Activated T-cell treated with anti-CD3 and anti-CD28 coated beads, Interleukin-2, amount 50 U/mL, for 72 hours (primary cell): ENCODE data around the gene ZNRF3. TPM values are rescaled to one million over a fixed set of nuclear protein-coding genes. Genes with fewer than 3 reads are reported as not detected.

ENCODE experiments used
- ATAC-seq, 2 donors: fragments of 150-1000 bp; cut with Tn5 transposase; replicated peaks in 1 of 2; 2 replicates each; pipeline ENCODE4 v1.10.0; 2021; ENCODE audit warnings: moderate library complexity in 2 of 2, mild to moderate bottlenecking in 1 of 2
- DNase-seq, 2 donors: peaks; one replicate each; pipeline ENCODE4 v3.0.0; 2021 to 2022; ENCODE audit warnings: mixed read lengths in 1 of 2
- H3K27ac Mint-ChIP-seq: one replicate; pipeline ENCODE4 v1.8.0; 2022; ENCODE audit warnings: mild to moderate bottlenecking, moderate library complexity, mixed read lengths
- H3K27me3 Mint-ChIP-seq: one replicate; pipeline ENCODE4 v1.8.0; 2022; ENCODE audit warnings: low read depth, mixed read lengths
- H3K36me3 Mint-ChIP-seq, 2 donors: one replicate each; pipeline ENCODE4 v1.8.0; 2022; ENCODE audit warnings: mixed read lengths in 2 of 2, mild to moderate bottlenecking in 1 of 2; ENCODE audit not compliant: insufficient read depth in 2 of 2
- H3K4me1 Mint-ChIP-seq: one replicate; pipeline ENCODE4 v1.8.0; 2022; ENCODE audit warnings: low read depth, mixed read lengths
- H3K4me3 Mint-ChIP-seq, 2 donors: one replicate each; pipeline ENCODE4 v1.8.0; 2022; ENCODE audit warnings: mild to moderate bottlenecking in 2 of 2, mixed read lengths in 2 of 2, moderate library complexity in 2 of 2
- H3K9me3 Mint-ChIP-seq, 2 donors: one replicate each; pipeline ENCODE4 v1.8.0; 2022; ENCODE audit warnings: mixed read lengths in 2 of 2
- total RNA-seq, 2 donors: library from RNA; stranded (reverse); gene quantifications; one replicate each; pipeline ENCODE4 v1.2.3, GENCODE V29; 2022

Gene ZNRF3
- total RNA-seq, 2 donors from 2014 or later: 0.86 to 0.94 TPM

DNA sequence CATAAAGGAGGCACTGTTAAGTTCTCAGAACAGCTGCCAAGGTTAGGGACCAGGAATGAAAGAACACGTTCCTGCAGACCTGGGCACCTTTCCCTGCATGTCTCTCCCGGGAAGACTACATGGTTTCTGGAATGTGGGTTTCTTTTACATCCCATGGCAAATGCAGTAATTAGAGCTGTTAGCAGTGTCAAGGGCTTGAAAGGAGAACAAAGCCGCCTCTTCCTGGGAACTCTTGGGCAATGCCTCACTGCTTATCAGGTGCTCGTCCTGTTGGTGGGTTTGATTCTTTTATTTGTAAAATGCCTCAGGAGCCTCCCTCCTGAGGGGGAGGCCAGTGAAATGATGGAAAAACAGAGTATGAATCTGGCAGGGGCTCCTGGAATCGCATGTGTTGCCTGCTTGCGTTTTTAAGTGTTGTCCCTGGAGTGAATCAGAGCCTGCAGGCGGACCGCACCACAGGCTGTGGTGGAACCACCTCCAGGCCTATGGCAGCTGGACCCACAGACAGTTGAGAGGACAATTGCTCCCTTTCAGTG lies 179.0 kb downstream of the ZNRF3 start:
- peaks cover 7% of the 10 kb centered on the region for H3K27me3 Mint-ChIP-seq

DNA sequence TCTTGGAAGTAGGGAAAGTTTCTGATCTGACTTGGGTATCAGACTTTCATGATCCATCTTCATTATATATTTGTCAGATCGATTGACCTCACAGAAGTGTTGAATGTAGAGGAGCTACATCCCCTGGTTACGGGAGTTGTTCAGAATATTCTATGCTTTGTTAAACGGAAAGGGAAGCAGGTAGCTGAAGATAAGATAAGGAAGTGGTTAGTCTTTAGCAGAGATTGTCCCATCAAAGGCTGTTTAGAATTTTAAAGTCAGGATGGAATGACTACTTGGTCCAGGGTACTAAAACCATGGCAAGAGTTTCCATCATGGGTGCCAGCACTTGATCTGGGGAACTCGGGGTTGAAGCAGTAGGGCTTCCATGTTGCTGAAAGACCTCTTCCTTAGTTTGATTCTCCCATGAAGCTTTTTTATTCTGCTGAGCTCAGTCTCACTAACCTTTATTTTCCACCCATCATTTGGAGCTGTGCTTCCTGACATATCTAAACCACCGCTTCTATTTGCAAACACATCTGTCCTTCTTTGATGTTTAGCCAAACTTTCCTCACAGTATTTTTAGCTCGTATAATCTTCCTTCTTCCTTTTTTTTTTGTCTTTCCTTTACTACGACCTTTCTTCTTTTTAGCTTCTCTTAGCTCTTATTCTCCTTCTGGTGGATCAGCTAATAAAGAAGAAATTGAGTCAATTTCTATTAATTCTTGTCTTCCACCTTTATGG lies 182.3 kb downstream of the ZNRF3 start:
- ATAC-seq: no peak

More for the DNA sequence above, 179.0 kb downstream of the ZNRF3 start:
- Mint-ChIP-seq H3K9me3 (no peaks in the 10 kb centered on the region), H3K27ac (no peak overlapping the region), H3K4me3 (no peak overlapping the region), H3K4me1 (peaks cover 7% of the 10 kb centered on the region), H3K36me3 (no peaks in the 10 kb centered on the region)
- no peak for DNase-seq
- ATAC-seq: no peak

DNA sequence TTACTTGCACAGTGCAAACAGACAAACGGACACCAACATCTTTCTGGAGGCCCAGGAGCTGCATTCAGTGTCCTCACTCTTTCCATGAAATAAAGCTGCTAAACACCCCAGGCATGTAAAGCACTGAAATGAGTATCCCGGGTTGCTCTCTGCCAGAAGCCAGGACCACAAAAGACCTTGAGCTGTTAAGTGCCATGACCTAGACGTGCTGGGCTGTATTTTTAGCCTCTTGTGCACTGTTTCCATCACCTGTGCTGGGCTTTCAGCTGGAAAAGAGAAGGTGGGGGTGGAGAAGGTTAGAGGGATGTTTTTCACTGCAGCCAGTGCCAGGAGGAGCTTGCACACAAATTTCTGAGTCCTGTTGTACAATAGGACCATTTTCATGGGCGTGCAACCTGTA lies 186.1 kb downstream of the ZNRF3 start:
- no peak overlapping the region for H3K27ac Mint-ChIP-seq
- no peaks in the 10 kb centered on the region for H3K9me3 Mint-ChIP-seq
- H3K4me3 Mint-ChIP-seq: no peak overlapping the region
- ATAC-seq (no peak), DNase-seq (no peak)
- H3K4me1 Mint-ChIP-seq: peaks cover 31% of the 10 kb centered on the region
- no peaks in the 10 kb centered on the region for H3K36me3 Mint-ChIP-seq
- H3K27me3 Mint-ChIP-seq: peaks cover 41% of the 10 kb centered on the region

More for the DNA sequence above, 182.3 kb downstream of the ZNRF3 start:
- H3K4me1 Mint-ChIP-seq: peaks cover 9% of the 10 kb centered on the region
- no peak for DNase-seq
- H3K9me3 Mint-ChIP-seq: no peaks in the 10 kb centered on the region
- no peaks in the 10 kb centered on the region for H3K36me3 Mint-ChIP-seq
- H3K4me3 Mint-ChIP-seq: no peak overlapping the region
- peaks cover 18% of the 10 kb centered on the region for H3K27me3 Mint-ChIP-seq
- no peak overlapping the region for H3K27ac Mint-ChIP-seq

DNA sequence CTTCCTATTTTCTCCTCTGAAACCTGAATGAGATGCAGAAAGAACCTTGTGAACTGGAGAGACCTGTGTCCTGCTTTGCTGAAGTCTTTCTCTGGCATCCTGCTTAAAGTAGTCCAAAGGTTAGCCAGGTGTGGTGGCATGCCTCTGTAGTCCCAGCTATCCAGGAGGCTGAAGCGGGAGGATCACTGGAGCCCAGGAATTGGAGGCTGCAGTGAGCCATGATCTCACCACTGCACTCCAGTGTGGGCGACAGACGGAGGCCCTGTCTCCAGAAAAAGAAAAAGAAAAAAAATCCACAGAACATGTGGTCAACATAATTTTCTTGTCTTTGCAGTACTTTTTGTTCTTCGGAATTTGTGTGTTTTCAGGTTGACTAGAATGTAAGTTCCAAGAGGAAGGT lies 187.1 kb downstream of the ZNRF3 start:
- H3K4me3 Mint-ChIP-seq: peak overlapping the region; percentile 73 to 84
- no peaks in the 10 kb centered on the region for H3K9me3 Mint-ChIP-seq
- H3K27ac Mint-ChIP-seq: no peak overlapping the region
- DNase-seq: no peak
- H3K27me3 Mint-ChIP-seq: peaks cover 50% of the 10 kb centered on the region
- H3K4me1 Mint-ChIP-seq: peaks cover 31% of the 10 kb centered on the region
- no peaks in the 10 kb centered on the region for H3K36me3 Mint-ChIP-seq
- ATAC-seq: no peak

DNA sequence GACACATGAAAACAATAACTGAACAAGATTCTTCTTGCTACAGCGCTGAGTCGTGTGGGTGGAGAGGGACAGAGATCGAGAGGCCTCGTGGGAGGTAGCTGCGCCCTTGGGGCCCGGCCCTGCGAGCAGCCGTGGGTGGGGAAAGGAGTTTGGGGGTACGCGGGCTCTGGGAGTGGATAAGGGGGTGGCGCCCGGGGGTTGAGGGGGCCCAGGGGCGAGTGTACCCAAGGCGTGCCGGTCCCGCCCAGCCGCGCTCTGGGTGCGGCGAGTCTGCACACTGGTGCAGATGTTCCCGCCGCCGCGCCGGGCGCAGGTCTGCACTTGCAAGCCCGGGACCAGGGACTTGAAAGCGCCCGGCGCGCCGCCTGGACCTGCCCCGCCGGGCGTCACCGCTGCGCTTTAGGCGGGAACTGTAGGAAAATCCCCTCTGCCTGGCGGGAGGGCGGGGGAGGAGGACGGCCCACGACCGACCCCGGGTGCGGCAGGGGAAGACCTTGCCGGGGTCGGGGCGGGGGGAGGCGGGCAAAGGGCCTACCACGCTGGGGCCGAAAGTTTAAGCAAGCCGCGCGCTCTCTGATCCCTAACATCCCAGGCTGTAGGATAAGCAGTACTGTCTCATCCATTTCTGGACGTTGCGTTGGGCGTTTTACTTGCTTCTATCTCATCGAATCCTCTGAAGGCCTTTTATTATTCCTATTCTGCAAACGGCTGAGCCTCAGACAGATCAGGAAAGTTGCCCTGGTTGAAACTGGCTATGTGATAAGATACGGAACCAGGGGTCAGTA lies 188.1 kb downstream of the ZNRF3 start:
- DNase-seq (peak; percentile 50 to 57), ATAC-seq (peak; percentile 26 to 37)
- peaks cover 25% of the 10 kb centered on the region for H3K4me1 Mint-ChIP-seq
- H3K27me3 Mint-ChIP-seq: peaks cover 57% of the 10 kb centered on the region
- peak overlapping the region; percentile 74 to 84 for H3K4me3 Mint-ChIP-seq
- no peaks in the 10 kb centered on the region for H3K36me3 Mint-ChIP-seq
- H3K9me3 Mint-ChIP-seq: no peaks in the 10 kb centered on the region
- H3K27ac Mint-ChIP-seq: no peak overlapping the region

DNA sequence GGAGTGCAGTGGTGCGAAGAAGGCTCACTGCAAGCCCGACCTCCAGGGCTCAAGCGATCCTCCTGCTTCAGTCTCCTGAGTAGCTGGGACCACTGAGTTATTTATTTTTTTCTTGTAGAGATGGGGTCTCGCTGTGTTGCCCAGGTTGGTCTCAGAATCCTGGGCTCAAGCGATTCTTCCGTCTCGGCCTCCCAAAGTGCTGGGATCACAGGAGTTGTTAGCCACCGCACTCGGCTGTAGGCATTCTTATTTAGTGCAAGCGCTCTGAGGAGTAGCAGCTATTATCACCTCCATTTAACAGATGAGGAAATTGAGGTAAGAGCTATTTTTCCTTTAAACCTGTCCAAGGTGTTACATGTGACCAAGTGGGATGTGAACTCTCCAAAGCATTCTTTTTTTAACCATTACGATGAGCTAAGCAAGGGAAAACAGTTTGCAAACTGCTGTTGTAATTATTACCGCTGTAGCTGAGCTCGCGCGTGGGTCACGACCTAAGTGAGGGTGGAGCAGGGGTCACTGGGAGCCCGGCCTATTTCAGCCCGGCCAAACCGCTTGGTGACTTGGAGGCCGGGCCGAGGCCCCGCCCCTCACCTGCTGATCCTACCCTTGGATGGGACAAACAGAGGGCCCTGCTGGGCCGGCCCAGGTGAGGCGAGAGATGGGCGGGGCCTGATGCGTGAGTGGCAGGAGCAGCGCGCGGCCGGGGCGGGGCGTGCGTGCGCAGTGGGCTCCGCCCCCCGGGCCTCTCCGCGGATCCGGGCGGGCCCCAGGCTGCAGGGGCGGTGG lies 189.0 kb downstream of the ZNRF3 start:
- Mint-ChIP-seq H3K4me3 (peak overlapping the region; percentile 74 to 84), H3K27me3 (peaks cover 57% of the 10 kb centered on the region), H3K27ac (no peak overlapping the region), H3K9me3 (no peaks in the 10 kb centered on the region), H3K36me3 (no peaks in the 10 kb centered on the region), H3K4me1 (peaks cover 25% of the 10 kb centered on the region)
- ATAC-seq (peak; percentile 94 to 95), DNase-seq (peak; percentile 89 to 92)

DNA sequence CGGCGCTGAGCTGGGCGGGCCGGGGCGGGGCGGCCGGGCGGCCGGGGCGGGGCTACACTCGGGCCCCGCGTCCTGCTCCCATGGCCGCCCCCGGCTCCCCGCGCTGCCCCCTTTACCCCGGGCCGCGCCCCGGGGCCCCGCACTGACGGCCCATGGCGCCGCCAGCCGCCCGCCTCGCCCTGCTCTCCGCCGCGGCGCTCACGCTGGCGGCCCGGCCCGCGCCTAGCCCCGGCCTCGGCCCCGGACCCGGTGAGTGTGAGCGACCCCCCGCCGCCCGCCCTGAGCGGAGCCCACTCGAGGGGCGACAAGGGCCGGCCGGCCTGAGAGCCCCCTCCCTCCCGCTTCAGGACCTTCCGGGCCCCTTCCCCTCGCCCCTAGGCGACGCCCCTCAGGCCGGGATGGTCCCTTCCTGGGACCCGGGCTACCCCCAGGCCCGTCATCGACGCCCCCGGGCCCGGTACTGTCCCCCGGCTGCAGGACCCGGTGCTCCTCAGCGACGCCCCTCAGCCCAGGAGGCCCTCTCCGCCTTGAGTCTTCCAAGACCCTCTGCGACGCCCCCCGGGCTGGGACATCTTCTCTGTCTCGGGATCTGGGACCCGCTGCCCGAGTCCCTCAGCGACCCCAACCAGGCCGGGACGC lies 189.7 kb downstream of the ZNRF3 start, which contains the start of gene KREMEN1:
Gene KREMEN1 (plus strand): TSS at position 57 of the 639 bp plus-strand sequence. CDS start 96 bp downstream, at position 153.
- no peaks in the 10 kb centered on the region for H3K36me3 Mint-ChIP-seq
- H3K27me3 Mint-ChIP-seq: peaks cover 57% of the 10 kb centered on the region
- H3K4me3 Mint-ChIP-seq: peak within 1 kb of the TSS; percentile 74 to 84
- peaks cover 25% of the 10 kb centered on the region for H3K4me1 Mint-ChIP-seq
- H3K9me3 Mint-ChIP-seq: no peaks in the 10 kb centered on the region
- DNase-seq (peak in 1 of 2 donors; percentile 13), ATAC-seq (peak; percentile 3 to 15)
- no peak within 1 kb of the TSS for H3K27ac Mint-ChIP-seq

DNA sequence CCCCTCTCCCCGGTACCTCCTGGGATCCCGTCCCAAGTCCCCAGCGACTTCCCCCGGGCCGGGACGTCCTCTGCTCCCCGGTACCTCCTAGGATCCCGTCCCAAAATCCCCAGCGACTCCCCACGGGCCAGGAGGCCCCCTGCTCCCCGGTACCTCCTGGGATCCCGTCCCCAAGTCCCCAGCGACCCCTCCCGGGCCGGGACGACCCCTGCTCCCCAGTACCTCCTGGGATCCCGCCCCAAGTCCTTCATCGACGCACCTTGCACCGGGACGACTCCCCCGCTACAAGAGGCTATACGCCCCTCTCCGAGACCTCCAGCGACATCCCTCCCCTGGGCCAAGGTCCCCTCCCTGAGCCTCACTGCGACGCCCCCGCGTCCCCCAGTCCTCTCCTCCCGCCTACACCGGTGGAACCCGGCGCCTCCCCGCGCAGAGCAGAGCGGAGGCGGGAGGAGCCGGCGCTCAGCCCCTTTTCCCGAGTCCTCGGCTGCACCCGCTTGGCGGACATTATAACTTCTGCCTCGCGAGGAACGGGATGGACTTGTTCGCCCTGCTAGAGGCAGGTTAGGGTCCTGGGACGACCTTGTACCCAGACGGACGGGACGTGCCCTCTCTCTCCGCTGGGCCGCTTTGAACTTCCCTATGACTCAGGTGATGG lies 190.4 kb downstream of the ZNRF3 start:
- Mint-ChIP-seq H3K4me1 (peaks cover 25% of the 10 kb centered on the region), H3K27ac (no peak overlapping the region), H3K27me3 (peaks cover 57% of the 10 kb centered on the region), H3K9me3 (no peaks in the 10 kb centered on the region), H3K4me3 (peak overlapping the region; percentile 57 to 78), H3K36me3 (no peaks in the 10 kb centered on the region)
- DNase-seq (peak; percentile 11 to 28), ATAC-seq (no peak)

DNA sequence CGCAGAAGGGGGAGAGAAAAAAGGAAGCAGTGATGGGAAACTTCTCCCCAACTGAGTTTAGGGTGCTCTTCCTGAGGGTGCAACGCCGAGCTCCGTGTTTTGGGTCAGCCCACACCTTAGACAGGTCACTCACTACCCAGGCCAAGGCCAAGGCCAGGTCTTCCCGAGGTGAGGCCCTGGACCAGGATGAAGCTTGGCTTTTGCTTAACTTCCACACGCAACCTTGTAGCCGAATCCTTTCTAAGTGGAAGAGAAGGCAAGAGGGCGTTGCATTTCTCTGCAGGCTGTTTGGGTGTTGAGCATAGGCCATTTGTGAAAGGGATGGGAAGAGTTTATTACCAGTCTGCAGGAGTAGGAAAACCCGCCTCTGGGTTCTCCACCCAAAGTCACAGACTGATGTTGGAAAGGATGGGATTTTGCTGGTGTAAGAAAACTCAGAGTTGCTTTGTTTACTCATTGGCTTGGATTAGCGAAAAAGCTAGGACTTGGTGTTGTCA lies 191.0 kb downstream of the ZNRF3 start:
- no peak for ATAC-seq
- Mint-ChIP-seq H3K9me3 (no peaks in the 10 kb centered on the region), H3K4me3 (peak overlapping the region; percentile 57 to 78), H3K4me1 (peaks cover 25% of the 10 kb centered on the region), H3K27ac (no peak overlapping the region), H3K36me3 (no peaks in the 10 kb centered on the region), H3K27me3 (peaks cover 51% of the 10 kb centered on the region)
- DNase-seq: no peak

DNA sequence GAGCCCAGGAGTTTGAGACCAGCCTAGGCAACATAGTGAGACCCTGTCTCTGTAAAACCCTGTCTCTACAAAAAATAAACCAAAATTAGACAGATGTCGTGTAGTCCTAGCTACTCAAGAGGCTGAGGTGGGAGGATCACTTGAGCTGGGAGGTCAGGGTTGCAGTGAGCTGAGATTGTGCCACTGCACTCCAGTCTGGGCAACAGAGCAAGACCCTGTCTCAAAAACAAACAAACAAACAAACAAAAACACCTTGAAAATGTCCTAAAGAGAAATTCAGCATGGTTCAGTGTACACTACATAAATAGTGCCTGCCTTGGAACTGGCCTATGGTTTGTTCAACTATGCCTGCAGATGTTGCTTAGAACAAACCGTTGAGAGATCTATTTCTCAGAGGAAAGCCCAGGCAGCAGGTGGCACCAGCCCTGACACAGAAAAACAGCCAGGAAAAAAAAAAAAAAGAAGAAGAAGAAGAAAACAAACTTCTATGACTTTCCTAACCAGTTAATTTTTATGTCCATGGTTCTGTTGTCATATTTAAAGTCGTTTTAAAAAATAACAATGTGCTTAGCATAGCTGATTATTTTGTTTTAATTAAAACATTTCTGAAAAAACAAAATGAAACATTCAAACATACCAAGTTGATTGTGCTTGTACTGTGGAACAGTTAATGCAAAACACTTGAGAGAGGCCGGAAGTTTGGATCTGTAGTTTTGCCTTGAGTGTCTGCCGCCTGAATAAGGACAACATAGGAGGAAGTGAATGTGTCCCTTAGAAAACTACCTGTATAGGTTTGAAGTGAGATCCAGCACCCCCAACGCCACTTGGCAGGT lies 194.9 kb downstream of the ZNRF3 start:
- Mint-ChIP-seq H3K27me3 (peaks cover 31% of the 10 kb centered on the region), H3K4me1 (peaks cover 5% of the 10 kb centered on the region), H3K9me3 (no peaks in the 10 kb centered on the region), H3K27ac (no peak overlapping the region), H3K4me3 (no peak overlapping the region), H3K36me3 (no peaks in the 10 kb centered on the region)
- ATAC-seq (no peak), DNase-seq (no peak)

DNA sequence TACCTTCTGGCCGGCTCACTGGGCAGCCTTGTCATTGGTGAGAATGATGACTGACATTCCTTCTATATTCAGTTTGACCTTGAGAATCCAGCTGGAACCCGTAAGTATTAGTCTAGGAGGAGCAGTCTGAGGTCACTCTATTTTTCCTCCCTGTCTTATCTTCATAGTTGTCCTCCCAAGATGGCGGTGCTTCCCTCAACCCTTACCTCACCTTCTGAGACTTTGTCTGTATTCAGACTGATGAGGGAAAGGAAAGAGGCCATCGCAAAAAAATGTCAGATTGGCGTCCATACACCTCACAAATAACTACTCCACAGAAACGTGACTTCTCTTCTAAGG lies 195.5 kb downstream of the ZNRF3 start:
- H3K4me3 Mint-ChIP-seq: no peak overlapping the region

More for the DNA sequence above, 195.5 kb downstream of the ZNRF3 start:
- Mint-ChIP-seq H3K36me3 (no peaks in the 10 kb centered on the region), H3K27ac (no peak overlapping the region), H3K27me3 (peaks cover 30% of the 10 kb centered on the region), H3K4me1 (peaks cover 3% of the 10 kb centered on the region), H3K9me3 (no peaks in the 10 kb centered on the region)
- DNase-seq (no peak), ATAC-seq (no peak)
